ENCODE results near the gene TMEM30B.

- TF ChIP-seq, protein P1, sequence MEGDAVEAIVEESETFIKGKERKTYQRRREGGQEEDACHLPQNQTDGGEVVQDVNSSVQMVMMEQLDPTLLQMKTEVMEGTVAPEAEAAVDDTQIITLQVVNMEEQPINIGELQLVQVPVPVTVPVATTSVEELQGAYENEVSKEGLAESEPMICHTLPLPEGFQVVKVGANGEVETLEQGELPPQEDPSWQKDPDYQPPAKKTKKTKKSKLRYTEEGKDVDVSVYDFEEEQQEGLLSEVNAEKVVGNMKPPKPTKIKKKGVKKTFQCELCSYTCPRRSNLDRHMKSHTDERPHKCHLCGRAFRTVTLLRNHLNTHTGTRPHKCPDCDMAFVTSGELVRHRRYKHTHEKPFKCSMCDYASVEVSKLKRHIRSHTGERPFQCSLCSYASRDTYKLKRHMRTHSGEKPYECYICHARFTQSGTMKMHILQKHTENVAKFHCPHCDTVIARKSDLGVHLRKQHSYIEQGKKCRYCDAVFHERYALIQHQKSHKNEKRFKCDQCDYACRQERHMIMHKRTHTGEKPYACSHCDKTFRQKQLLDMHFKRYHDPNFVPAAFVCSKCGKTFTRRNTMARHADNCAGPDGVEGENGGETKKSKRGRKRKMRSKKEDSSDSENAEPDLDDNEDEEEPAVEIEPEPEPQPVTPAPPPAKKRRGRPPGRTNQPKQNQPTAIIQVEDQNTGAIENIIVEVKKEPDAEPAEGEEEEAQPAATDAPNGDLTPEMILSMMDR (IDR thresholded peaks at IDR 0.05) = no peak
- no peak for TF ChIP-seq POLR2A (IDR thresholded peaks at IDR 0.05; ENCODE audit: low read depth)
These were observed 17.7 kb upstream of the TMEM30B start for GRCh38 chr14:61298824-61299223.
